GM11168 (cell line): Measurements from ENCODE around the gene DUSP1.
"Not testable (repeated sequence)": the region's sequence is repeated elsewhere in the genome, so short reads cannot be mapped to it uniquely, and the experiment has no call there.

ENCODE experiments used
- in situ Hi-C: fragments of 300-500 bp; cut with MboI; formaldehyde crosslinking; loops from one replicate; pipeline ENCODE4 v1.12.0; 2022; ENCODE audit warnings: low sequenced_read_pairs; ENCODE audit not compliant: unreplicated experiment

DUSP1 gene

DNA sequence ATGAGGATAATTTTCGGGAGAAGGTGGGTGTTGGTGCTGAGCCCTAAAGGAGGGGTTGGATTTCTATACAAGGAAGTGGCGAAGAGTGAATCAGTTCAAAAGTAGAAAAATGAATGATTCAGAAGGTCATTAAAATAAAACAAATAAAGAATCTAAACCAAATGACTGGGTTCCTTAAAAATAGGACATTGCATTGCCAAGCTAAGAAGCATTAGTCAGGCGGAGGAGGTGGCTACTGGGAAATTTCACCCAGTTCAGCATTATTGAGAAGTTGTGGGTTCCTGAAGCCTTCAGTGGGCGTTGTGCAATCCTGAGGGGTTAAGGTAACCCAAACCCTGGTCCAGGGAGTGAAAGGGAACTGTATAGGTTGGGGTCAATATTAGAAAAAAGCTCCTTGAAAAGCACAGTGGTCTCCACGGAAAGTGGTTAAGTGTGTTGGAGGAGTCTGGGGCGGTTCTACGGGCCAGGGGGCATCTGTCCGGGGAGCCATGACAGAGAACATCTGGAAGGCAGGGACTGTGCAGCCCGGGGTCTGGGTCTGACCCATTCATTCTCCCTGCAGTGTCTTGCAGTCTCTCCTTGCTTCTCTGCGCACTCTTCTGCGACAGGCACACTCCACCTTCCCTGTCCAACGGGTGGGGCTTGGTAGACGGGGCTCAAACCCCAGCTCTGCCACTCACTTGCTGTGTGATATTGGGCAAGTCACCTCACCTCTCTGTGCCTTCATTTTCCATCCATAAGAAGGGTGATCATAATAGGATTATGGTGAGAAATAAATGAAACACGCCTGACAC is 27.6 kb upstream of the DUSP1 start:
- in situ Hi-C loops = no loop called here

DNA sequence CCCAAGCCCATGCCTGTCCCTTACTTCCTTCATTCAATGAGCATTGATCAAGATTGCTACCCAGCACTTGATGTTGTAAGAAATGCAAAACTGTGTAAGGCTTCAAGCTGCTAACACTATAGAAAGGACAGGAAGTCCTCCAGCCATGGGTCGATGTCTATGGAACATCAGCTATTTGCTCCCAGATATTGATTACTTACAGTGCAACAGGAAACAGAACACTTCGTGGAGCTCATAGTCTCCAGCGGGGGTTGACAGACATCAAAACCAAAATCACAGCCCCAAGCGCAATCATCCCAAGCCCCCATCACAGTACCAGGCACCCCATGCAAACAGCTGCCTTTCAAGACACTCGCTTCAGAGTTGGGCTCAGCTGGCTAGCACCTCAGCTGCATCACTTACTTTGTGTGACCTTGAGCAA is 26.8 kb upstream of the DUSP1 start:
- in situ Hi-C loops = no loop called here

DNA sequence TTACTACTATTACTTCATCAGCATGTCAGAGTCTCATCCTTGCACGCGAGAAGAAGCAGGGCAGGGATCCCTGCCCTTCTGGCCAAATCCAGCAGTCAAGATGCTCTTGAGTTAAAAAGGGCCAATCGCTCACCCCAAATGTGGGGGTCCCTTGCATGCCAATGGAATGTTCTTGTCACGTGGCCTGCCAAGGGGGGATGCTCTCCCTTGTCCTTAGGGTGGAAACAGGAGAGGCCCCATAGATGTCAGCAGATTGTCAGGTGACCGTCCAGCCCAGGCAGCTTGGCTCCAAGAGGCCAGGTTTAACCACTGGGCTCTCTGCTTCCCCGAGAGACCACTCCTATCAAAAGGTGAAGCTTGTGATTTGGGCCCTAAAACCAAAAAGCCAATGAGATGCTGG is 25.3 kb upstream of the DUSP1 start:
- in situ Hi-C loops = no loop called here

DNA sequence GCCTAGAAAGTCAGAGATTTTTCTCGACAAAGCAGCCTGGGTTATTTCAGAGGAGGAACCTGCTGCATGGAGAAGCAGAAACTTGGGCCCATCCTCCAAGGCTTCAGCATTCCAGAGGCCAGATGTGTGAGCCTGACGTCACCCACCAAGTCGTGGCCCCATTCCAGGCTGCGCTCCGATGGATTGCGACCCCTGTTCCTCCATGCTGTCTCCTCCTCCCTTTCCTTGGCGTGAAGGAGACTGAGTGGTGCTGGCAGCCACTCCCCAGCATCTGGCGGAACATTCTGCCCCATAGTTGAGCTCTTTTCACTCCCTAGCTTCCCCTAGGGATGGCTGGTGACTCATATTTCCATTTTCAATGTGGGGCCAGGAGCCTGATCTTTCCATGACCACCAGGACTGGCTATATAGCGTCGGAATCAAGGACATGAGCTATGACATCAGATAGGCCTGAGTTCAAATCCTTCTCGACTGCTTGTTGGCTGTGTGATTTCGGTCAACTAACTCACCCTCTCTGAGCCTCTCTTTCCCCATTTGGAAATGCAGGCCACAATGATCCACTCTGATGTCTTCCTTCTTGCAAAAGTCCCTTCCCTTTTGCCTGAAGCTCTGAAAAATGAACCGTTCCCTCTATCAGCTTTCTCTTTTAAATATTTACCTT is 24.5 kb upstream of the DUSP1 start:
- in situ Hi-C loops = no loop called here

DNA sequence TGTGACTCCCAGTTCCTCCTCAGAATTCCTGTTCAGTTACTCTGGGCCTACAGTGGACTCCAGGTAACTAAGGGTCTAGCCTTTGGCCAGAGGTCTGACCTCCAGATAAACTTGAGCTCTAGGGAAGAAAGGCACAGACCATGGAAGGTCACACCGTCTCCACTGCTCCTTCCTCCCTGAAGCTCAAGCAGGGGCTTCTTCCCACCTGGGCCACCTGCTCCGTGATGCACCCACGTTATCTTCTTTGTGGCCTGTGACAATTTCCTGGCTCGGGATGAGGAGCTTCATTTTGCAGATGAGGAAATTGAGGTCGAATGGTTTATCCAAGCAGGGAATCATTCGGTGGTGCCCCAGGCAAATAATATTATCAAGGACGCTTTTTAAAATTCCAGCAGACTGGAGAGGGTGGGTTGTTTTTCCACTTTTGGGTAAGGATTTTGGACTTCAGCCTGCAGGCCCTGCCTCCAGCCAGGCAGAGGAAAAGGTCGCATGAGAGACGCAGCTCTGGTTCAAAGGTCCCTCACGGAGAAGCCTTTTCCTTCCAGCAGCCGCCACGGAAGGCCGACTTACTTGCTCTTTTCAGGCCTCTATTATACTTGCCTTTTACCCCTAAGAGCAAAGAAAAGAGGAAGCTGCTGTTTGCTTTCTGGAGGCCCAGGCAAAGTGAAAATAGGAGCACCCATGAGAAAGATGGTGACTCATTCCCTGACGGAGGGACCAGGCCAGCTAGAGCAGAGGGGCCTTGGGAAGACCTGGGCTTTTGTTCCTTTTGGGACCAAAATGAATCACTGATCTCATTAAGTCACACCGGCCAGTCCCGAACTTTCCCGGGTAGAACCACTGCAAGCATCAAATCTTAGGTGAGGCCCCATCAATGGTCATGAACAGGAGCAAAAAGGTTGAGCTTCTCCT is 22.8 kb upstream of the DUSP1 start:
- in situ Hi-C loops = no loop called here

DNA sequence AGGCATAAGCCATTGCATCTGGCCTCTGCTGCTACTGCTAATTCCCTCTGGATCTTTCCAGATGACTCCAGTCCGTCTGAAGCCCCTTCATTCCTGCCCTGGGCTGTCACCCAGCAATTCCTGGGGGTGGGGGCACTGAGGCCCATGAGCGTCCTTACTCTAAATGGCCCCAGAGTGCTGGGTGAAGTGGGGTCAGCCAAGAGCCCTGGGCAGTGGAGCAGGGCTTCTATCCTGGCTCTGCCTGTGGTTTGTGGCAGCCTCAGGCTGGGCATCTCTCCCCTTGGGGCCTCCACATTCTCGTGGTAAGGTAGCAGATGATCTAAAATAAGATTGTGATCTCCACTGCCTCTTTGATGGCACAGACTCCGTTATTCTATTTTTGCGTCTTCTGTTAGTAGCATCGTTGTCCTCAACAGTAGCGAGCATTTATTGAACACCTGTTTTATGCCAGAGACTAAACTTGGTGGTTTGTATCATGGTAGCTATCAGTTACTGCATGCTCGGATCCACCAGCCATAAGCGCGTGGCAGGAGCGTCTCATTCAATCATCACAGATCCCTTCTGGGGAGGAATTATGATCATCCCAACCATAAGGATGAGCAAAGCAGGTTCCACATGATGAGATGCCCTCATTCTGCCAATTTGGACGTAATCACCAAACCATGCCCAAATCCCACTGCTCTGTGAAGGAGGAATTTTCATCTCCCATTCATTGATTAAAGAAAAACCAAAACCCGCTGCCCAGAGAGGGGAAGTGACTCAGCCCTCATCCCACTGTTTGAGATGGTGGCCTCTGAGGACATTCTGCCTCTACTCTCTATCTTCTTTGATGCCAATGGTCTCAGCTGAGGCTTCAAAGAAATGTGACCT is 21.9 kb upstream of the DUSP1 start:
- in situ Hi-C loops = no loop called here

DNA sequence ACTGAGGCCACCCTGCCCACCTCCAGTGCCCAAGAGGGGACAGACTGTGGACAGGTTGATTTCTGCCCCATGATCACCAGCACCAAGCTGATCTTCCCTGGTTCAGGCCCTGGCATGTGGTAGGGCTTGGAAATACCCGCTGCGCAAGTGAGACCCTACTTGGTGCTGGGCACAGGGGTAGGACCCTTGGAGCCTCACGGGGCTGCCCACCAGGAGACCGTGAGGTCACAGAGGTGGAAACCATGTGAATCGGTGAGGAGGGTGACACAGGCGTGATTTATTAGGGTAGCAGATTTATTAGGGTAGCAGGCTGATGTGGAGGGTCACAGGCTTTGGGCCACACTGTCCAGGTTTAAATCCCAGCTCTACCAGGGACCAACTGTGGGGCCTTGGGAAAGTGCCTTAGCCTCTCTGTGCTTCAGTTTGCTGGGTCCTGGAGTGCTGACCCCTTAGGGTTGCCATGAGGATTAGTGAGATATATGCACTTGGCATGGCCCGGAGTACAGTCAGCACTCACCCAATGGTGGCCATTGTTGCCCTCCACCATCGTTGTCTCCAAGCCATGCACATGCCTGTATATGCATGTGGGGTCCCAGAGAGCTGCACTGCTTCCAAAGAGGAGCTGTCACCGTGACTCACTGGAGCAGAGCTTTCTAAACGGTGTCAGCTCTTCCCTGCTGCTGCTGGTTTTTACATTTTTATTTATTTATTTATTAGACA is 20.9 kb upstream of the DUSP1 start:
- in situ Hi-C loops = no loop called here

DNA sequence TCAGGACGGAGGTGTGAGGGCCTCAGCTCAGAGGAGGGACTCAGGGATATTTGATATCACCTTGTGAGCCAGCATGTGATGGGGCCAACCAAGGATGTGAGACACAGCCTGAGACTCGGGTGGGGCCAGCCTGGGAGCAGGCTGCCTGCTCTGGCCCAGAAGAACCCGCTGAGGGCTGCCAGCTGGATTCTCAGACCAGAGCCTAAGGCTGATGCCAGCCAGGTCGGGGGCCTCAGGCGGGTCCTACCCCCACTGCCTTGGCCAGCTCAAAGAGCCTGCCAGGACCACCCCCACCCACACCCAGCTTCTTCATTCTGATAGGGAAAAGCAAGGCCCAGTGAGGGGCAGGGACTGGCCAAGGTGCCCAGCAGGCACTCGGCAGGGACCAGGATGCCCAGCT is 20.3 kb upstream of the DUSP1 start:
- in situ Hi-C loops = no loop called here

DNA sequence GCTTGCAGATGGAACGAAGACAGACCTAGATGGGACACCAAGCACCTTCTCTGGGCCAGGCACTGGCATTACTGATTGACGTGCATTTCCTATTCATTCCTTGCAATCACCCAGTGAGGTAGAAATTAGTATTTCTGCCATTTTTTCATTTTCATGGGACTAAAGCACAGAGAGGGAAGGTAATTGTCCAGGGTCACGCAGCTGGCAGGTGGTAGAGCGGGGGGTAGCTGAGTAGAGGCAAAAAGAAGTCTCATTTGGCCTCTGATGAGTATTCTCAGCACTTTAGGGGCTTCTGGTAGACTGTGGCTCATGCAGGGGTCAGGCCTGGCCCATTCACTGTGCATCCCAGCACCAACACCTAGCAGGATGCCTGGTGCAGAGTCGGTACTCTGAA is 19.5 kb upstream of the DUSP1 start:
- in situ Hi-C loops = no loop called here

DNA sequence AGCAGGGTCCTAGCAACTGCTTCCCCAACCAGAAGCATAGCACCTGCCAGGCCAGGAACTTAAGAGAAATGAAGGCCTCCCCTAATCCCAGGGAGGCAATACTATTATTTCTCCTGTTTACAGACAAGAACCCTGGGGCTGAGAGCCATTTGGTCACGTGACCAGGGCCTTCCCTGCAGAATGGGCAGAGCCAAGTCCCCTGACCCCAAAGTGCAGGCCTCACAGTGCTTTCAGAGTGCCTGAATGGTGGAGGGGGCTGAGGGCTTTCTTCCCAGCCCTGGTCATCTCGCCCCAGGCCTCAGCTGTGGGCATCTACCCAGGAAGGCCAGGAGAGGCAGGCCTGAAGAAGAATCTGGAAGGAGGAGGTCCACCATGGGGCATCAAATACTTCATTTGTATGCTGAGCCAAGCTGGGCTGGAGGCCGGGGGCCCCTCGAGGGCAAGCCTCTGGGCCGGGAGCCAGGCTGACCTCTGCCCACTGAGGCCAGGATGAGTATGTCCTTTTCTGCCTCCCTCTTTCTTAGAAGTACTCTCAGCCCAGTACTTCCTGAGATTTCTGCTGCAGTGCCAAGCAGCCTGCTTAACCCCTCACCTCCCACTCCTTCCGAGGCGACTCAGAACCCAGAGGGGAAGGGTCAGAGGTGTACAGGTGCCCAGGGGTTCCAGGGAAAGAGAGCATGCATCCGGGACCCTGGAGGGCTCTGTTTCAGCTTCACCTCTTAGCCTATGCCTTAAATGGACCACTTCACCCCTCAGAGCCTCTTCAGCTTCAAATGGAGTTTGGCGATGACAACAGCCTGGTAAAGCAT is 18.9 kb upstream of the DUSP1 start:
- in situ Hi-C loops = no loop called here

DNA sequence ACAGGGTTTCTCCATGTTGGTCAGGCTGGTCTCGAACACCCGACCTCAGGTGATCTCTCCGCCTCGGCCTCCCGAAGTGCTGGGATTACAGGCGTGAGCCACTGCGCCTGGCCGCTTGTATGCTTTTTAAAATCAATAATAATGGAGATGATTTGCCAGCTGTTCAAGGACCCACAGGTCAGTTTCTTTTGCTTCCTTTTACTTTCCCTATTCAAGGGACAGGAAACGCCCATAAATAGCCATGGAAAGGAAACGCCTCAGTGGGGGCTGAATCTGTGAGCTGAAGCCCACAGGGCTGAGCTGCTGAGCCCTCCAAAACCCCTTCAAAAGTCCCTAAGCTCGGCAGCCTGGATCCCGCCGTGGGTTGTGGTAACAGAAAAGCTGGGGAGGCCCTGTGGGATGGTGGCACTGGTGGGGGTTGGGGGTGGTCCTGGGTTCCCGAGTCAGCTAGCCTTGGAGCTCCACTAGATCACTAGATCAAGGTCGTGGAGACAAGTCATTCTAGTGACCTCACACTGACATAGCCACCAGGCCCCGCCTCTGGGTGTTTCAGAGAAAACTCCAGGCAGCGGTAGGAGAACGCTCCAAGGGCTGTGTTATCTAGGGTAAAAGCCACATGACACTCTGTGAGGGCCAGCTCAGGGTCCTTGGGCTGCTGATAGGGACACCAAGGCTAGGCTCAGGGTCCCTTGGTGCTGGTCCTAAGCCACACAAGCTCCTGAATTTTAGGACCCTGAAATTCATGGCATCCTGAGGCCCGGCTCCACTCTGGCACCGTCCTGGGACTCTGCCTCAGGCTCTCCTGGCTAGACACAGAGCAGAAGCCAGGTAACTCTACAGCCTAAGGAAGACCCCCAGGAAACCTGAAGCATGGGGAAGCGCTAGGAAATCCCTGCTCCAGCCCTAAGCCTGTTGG is 18.0 kb upstream of the DUSP1 start:
- in situ Hi-C loops = no loop called here

DNA sequence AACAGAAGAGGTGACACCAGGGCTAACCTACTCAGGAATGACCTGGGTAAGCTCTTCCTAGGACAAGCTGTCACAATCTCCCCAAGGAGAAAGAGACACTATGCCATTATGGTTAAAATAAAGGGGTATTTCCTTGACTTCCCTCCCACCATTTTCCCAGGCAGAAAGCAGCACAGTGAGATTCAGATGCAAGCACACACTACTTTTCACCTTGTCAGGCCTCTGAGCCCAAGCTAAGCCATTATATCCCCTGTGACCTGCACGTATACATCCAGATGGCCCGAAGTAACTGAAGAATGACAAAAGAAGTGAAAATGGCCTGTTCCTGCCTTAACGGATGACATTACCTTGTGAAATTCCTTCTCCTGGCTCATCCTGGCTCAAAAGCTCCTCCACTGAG is 16.5 kb upstream of the DUSP1 start:
- in situ Hi-C loops = not testable (repeated sequence)

DNA sequence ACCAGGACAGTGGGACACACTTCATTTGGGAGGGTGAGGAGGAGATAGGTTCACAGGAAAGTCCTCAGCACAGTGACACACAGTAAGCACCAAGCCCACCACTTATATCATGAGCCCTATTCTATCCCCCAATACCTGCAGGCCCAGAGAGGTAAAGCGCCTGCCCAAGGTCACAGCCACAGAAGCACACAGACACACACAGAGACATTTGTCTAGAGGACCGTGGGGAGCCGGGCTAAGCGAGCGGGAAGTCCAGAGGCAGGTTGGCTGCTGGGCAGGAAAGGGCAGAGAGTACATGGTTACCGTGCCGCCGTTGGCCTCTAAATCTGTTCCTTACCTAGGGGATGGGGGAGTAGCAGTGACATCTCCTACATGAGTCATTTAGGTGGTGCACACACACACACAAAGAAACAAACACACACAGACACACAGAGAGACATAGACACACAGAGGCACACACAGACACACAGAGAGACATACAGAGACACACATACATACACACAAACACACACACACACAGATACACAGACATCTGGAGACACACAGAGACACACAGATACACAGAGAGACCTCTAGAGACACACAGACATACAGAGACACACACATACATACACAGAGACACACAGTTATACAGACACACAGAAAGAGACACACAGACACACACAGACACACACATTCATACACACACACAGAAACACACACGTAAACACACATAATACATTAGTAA is 15.9 kb upstream of the DUSP1 start:
- in situ Hi-C loops = no loop called here

DNA sequence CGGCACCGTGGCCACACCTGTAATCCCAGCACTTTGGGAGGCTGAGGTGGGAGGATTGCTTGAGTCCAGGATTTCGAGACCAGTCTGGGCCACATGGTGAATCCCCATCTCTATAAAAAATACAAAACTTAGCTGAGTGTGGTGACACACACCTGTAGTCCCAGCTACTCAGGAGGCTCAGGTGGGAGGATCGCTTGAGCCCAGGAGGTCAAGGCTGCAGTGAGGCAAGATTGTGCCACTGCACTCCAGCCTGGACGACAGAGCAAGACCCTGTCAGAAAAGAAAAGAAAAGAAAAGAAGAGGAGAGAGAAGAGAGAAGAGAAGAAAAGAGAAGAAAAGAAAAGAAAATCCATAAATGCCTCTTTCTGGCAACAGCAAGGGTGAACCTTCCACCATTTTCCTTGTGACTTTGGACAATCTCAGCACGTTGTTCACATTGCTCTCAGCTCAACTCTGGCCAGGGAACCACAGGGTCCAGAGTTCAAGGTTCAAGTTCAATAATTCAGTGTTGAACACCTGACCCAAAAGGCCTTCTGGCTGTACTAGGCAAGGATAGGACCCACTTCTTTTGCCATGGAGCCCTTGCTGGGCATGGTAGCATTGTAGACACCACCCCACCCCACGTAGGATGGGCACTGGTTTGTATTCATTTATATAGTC is 14.6 kb upstream of the DUSP1 start:
- in situ Hi-C loops = no loop called here

DNA sequence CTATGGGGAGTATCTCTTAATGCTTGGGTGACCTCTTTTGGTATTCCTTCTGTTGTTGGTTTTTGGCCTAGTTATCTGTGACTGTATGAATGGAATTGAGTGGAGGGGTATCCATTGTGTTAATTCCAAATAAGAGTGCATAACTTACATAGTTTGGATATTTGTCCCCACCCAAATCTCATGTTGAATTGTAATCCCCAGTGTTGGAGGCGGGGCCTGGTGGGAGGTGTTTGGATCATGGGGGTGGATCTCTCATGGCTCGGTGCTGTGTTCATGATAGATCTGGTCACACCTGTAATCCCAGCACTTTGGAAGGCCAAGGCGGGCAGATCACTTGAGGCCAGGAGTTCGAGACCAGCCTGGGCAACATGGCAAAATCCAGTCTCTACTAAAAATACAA is 13.2 kb upstream of the DUSP1 start:
- in situ Hi-C loops = not testable (repeated sequence)

DNA sequence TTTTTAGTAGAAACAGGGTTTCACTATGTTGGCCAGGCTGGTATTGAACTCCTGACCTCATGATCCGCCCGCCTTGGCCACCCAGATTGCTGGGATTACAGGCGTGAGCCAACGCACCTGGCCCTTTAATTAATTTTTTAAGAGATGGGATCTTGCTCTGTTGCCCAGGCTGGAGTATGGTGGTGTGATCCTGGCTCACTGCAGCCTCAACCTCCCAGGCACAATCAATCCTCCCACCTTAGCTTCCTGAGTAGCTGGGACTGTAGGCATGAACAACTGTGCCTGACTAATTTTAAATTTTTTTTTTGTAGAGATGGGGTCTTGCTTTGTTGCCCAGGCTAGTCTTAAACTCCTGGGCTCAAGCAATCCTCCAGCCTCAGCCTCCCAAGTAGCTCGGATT is 12.3 kb upstream of the DUSP1 start:
- in situ Hi-C loops = not testable (repeated sequence)
